PC-9 (cell line): ENCODE results near the gene RBM17.

Experiments
- EZH2 ChIP-seq: fragments of 200-600 bp; sonication (generic); IDR thresholded peaks from 2 replicates; pipeline ENCODE4 v1.8.0; 2017; ENCODE audit warnings: antibody characterized with exemption, low read depth
- TF ChIP-seq, protein P1 (sequence below): fragments of 200-600 bp; sonication (generic); conservative IDR thresholded peaks from 2 replicates; pipeline ENCODE4 v1.6.1; 2017; ENCODE audit warnings: mixed run types, antibody characterized with exemption, mild to moderate bottlenecking, moderate library complexity

GRCh38 chr10:6069081-6069931, 19.5 kb upstream of the RBM17 start:
- TF ChIP-seq, protein P1, sequence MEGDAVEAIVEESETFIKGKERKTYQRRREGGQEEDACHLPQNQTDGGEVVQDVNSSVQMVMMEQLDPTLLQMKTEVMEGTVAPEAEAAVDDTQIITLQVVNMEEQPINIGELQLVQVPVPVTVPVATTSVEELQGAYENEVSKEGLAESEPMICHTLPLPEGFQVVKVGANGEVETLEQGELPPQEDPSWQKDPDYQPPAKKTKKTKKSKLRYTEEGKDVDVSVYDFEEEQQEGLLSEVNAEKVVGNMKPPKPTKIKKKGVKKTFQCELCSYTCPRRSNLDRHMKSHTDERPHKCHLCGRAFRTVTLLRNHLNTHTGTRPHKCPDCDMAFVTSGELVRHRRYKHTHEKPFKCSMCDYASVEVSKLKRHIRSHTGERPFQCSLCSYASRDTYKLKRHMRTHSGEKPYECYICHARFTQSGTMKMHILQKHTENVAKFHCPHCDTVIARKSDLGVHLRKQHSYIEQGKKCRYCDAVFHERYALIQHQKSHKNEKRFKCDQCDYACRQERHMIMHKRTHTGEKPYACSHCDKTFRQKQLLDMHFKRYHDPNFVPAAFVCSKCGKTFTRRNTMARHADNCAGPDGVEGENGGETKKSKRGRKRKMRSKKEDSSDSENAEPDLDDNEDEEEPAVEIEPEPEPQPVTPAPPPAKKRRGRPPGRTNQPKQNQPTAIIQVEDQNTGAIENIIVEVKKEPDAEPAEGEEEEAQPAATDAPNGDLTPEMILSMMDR = no peak
- TF ChIP-seq EZH2 = no peak
